ENCODE results near the gene MYH1. TPM values are rescaled to one million over a fixed set of nuclear protein-coding genes. Genes with fewer than 3 reads are reported as not detected.

MYH1 gene
- total and polyA plus RNA-seq, 2 of the 8 experiments (the other 6 are each of a cell fraction or from before 2014, with no cell fraction given) = not detected

GRCh38 chr17:10557422-10557821 is 39.1 kb upstream of the MYH1 start:
- H4K20me1 ChIP-seq (replicated peaks in 1 of 2; ENCODE audit: control insufficient read depth in 1 of 2, insufficient read depth in 2 of 2, low read length in 2 of 2) = no peaks in the 10 kb centered on the region
- no peak overlapping the region for H4K8ac ChIP-seq (ENCODE audit: extremely low read depth, insufficient read depth, low read length)
- H2AFZ ChIP-seq (ENCODE audit: low read length) = no peak overlapping the region
- no peak overlapping the region for H2BK20ac ChIP-seq (ENCODE audit: low read length)
- TF ChIP-seq PHF8 (conservative IDR thresholded peaks at IDR 0.05; ENCODE audit: low read depth, low read length) (no peak), RNF2 (IDR thresholded peaks at IDR 0.05; ENCODE audit: borderline replicate concordance, low read depth, low read length, missing control alignments, poor library complexity, severe bottlenecking) (no peak), POLR2AphosphoS5 (IDR thresholded peaks at IDR 0.05; ENCODE audit: low read depth, low read length) (no peak), CTCF (IDR thresholded peaks at IDR 0.05; ENCODE audit: control extremely low read depth in 1 of 3, insufficient read depth in 1 of 3, low read depth in 1 of 3, low read length in 3 of 3) (no peak), TEAD4 (IDR thresholded peaks at IDR 0.05; ENCODE audit: low read depth, low read length) (no peak), RFX5 (IDR thresholded peaks at IDR 0.05; ENCODE audit: borderline replicate concordance, low read depth, low read length) (no peak), SIRT6 (IDR thresholded peaks at IDR 0.05; ENCODE audit: low read length) (no peak)
- no peak overlapping the region for H2BK15ac ChIP-seq (ENCODE audit: low read length)
- no peak overlapping the region for H2BK120ac ChIP-seq (replicated peaks; ENCODE audit: low read depth, low read length)
- ChIA-PET CTCF (ENCODE audit: partially characterized antibody) (interaction anchor here (0.6 to 0.9 kb wide), 3 partner anchors 23 to 834 kb away, joined by 3 read pairs; no protein-coding TSS in a partner anchor), POLR2A (ENCODE audit: partially characterized antibody) (no interaction called here)
- H3K4me2 ChIP-seq (ENCODE audit: insufficient read depth in 1 of 2, low read depth in 2 of 2, low read length in 2 of 2) = no peak overlapping the region
- H3K4ac ChIP-seq (replicated peaks; ENCODE audit: insufficient read length, low read depth, low read length) = no peak overlapping the region
- no peak overlapping the region for H3K18ac ChIP-seq (ENCODE audit: extremely low read depth, low read length)
- H3K79me2 ChIP-seq (ENCODE audit: control insufficient read depth in 1 of 2, insufficient read depth in 2 of 2, low read length in 2 of 2) = no peaks in the 10 kb centered on the region
- no peak overlapping the region for H4K91ac ChIP-seq (replicated peaks; ENCODE audit: insufficient read length, low read length)
- no peaks in the 10 kb centered on the region for H3K23me2 ChIP-seq (ENCODE audit: low read depth, low read length)
- DNase-seq (ENCODE audit: low read depth in 1 of 2, low spot score in 2 of 2) (no peak), FAIRE-seq (no peak)
- H2AK5ac ChIP-seq (ENCODE audit: low read depth, low read length) = no peak overlapping the region
- no peak overlapping the region for H3K9ac ChIP-seq (replicated peaks in 1 of 4; ENCODE audit: extremely low read depth in 1 of 4, low read depth in 3 of 4, low read length in 3 of 4)
- no peak overlapping the region for H2BK12ac ChIP-seq (ENCODE audit: low read depth, low read length)
- no peak overlapping the region for H3K4me3 ChIP-seq (ENCODE audit: extremely low read depth in 1 of 4, insufficient read depth in 2 of 4, low read depth in 3 of 4, low read length in 4 of 4)
- peaks cover 0 to 2% (median 0%) of the 10 kb centered on the region in 4 experiments; a peak in 2 of 7 replicates for H3K4me1 ChIP-seq (replicated peaks in 1 of 4; ENCODE audit: control insufficient read depth in 3 of 4, insufficient read depth in 4 of 4, low read length in 3 of 4)
- H3K9me3 ChIP-seq (ENCODE audit: insufficient read depth in 2 of 2, low read depth in 1 of 2, low read length in 1 of 2) = no peaks in the 10 kb centered on the region
- H2BK5ac ChIP-seq (ENCODE audit: low read depth, low read length) = no peak overlapping the region
- 87% methylated on average over 1 of the region's 1 CpG; no CpG with 5 or more reads in 1 of the 2 experiments for WGBS, 2 experiments (ENCODE audit: extremely low coverage in 1 of 2, insufficient coverage in 1 of 2, insufficient read length in 1 of 2, insufficient replicate concordance in 2 of 2, low coverage in 1 of 2, low lambda C conversion rate in 2 of 2, missing lambda C conversion rate in 1 of 2)
- H4K5ac ChIP-seq (ENCODE audit: insufficient read length, low read depth, low read length) = no peak overlapping the region
- no peaks in the 10 kb centered on the region for H3K36me3 ChIP-seq (ENCODE audit: control insufficient read depth in 2 of 4, insufficient read depth in 4 of 4, low read length in 3 of 4)
- H3K27ac ChIP-seq (ENCODE audit: low read depth, low read length) = no peak overlapping the region
- H3K56ac ChIP-seq (replicated peaks; ENCODE audit: insufficient read length, low read depth, low read length) = no peak overlapping the region
- no peak overlapping the region for H3K23ac ChIP-seq (ENCODE audit: insufficient read length)
- H3K27me3 ChIP-seq (replicated peaks in 1 of 4; ENCODE audit: control insufficient read depth in 3 of 4, extremely low read depth in 1 of 4, insufficient read depth in 3 of 4, low read length in 3 of 4) = no peaks in the 10 kb centered on the region
- H3K14ac ChIP-seq (ENCODE audit: insufficient read length) = no peak overlapping the region
- H3K79me1 ChIP-seq (ENCODE audit: low read depth, low read length) = no peaks in the 10 kb centered on the region

Data from H1 (cell line).